GM23338 (cell line): ENCODE results near the gene CDH20. TPM values are rescaled to one million over a fixed set of nuclear protein-coding genes. Genes with fewer than 3 reads are reported as not detected.

ENCODE experiments used
- ATAC-seq: fragments of 200-7000 bp; cut with Tn5 transposase; 3 replicates; pipeline ENCODE4 v1.9.1; 2020
- DNase-seq: peaks from one replicate; pipeline ENCODE4 v3.0.0-alpha.2; 2015; ENCODE audit warnings: low spot score
- H2AFZ ChIP-seq: fragments of 200-600 bp; sonication (generic); 2 replicates; pipeline ENCODE4 v1.8.0; 2016; ENCODE audit warnings: antibody characterized with exemption, mild to moderate bottlenecking, moderate library complexity
- H3F3A ChIP-seq: fragments of 200-600 bp; sonication (generic); replicated peaks from 2 replicates; pipeline ENCODE4 v1.8.0; 2017; ENCODE audit warnings: antibody characterized with exemption, mixed run types, low read depth
- H3K27ac ChIP-seq: fragments of 200-600 bp; sonication (generic); 2 replicates; pipeline ENCODE4 v1.6.1; 2016; ENCODE audit warnings: low read depth
- H3K27me3 ChIP-seq: fragments of 200-600 bp; sonication (generic); 2 replicates; pipeline ENCODE4 v1.8.0; 2016; ENCODE audit warnings: mild to moderate bottlenecking, mixed run types, moderate library complexity; ENCODE audit not compliant: insufficient read depth
- H3K36me3 ChIP-seq: fragments of 200-600 bp; sonication (generic); 2 replicates; pipeline ENCODE4 v1.8.0; 2016; ENCODE audit warnings: mild to moderate bottlenecking; ENCODE audit not compliant: insufficient read depth
- H3K4me1 ChIP-seq: fragments of 200-600 bp; sonication (generic); 2 replicates; pipeline ENCODE4 v1.8.0; 2016; ENCODE audit warnings: mild to moderate bottlenecking, moderate library complexity; ENCODE audit not compliant: insufficient read depth
- H3K4me2 ChIP-seq: fragments of 200-600 bp; sonication (generic); 2 replicates; pipeline ENCODE4 v1.7.1; 2017; ENCODE audit warnings: mixed run types
- H3K4me3 ChIP-seq: fragments of 200-600 bp; sonication (generic); 2 replicates; pipeline ENCODE4 v1.6.1; 2016; ENCODE audit warnings: mixed run types
- H3K79me2 ChIP-seq: fragments of 200-600 bp; sonication (generic); replicated peaks from 2 replicates; pipeline ENCODE4 v1.8.0; 2017; ENCODE audit warnings: mild to moderate bottlenecking; ENCODE audit not compliant: insufficient read depth
- H3K9me2 ChIP-seq: fragments of 200-600 bp; sonication (generic); 2 replicates; pipeline ENCODE4 v1.8.0; 2017; ENCODE audit not compliant: insufficient read depth
- H4K20me1 ChIP-seq: fragments of 200-600 bp; sonication (generic); replicated peaks from 2 replicates; pipeline ENCODE4 v1.8.0; 2017; ENCODE audit warnings: mild to moderate bottlenecking; ENCODE audit not compliant: insufficient read depth
- H3K27ac Mint-ChIP-seq: 2 replicates; pipeline ENCODE4 v1.8.0; 2020; ENCODE audit warnings: inconsistent platforms, mild to moderate bottlenecking, moderate library complexity, mixed read lengths
- H3K27me3 Mint-ChIP-seq: 3 replicates; pipeline ENCODE4 v1.8.0; 2022; ENCODE audit warnings: low read depth, mild to moderate bottlenecking, moderate library complexity, mixed read lengths, inconsistent platforms; ENCODE audit not compliant: insufficient read depth, poor library complexity
- H3K36me3 Mint-ChIP-seq: 3 replicates; pipeline ENCODE4 v1.8.0; 2021; ENCODE audit warnings: low read depth, mild to moderate bottlenecking, inconsistent platforms, moderate library complexity, mixed read lengths
- H3K4me1 Mint-ChIP-seq: 3 replicates; pipeline ENCODE4 v1.8.0; 2020; ENCODE audit warnings: mild to moderate bottlenecking, inconsistent platforms, mixed read lengths
- H3K4me3 Mint-ChIP-seq: 3 replicates; pipeline ENCODE4 v1.8.0; 2021; ENCODE audit warnings: moderate library complexity, mild to moderate bottlenecking, inconsistent platforms, mixed read lengths
- H3K9me3 Mint-ChIP-seq: 3 replicates; pipeline ENCODE4 v1.8.0; 2020; ENCODE audit warnings: moderate library complexity, mild to moderate bottlenecking, inconsistent platforms, mixed read lengths
- CREB1 ChIP-seq: fragments of 250-450 bp; sonication (Bioruptor Pico); IDR thresholded peaks from 2 replicates; pipeline ENCODE4 v1.5.0; 2020; ENCODE audit warnings: low read depth, mild to moderate bottlenecking, moderate library complexity
- EZH2phosphoT487 ChIP-seq: fragments of 200-600 bp; sonication (generic); IDR thresholded peaks from one replicate; pipeline ENCODE4 v1.8.1; 2018; ENCODE audit warnings: antibody characterized with exemption; ENCODE audit not compliant: unreplicated experiment
- JUNB ChIP-seq: IDR thresholded peaks from one replicate; pipeline ENCODE4 v1.6.1; 2016; ENCODE audit warnings: antibody characterized with exemption; ENCODE audit not compliant: unreplicated experiment
- NANOG ChIP-seq: IDR thresholded peaks from 2 replicates; pipeline ENCODE4 v1.6.1; 2016; ENCODE audit warnings: antibody characterized with exemption, borderline replicate concordance
- POLR2AphosphoS5 ChIP-seq: IDR thresholded peaks from 2 replicates; pipeline ENCODE4 v1.6.1; 2016; ENCODE audit warnings: antibody characterized with exemption, low read depth
- STAT1 ChIP-seq: IDR thresholded peaks from one replicate; pipeline ENCODE4 v1.6.1; 2016; ENCODE audit warnings: antibody characterized with exemption; ENCODE audit not compliant: unreplicated experiment
- ZNF462 ChIP-seq: fragments of 250-450 bp; sonication (Bioruptor Pico); IDR thresholded peaks from 2 replicates; pipeline ENCODE4 v1.5.0; 2020; ENCODE audit warnings: mild to moderate bottlenecking, moderate library complexity
- polyA plus RNA-seq: library from polyadenylated mRNA; unstranded; fragments of >200 nt; fragmentation: Nextera tagmentation; extraction: Ambion mirVana; gene quantifications from 2 replicates; pipeline ENCODE4 v1.2.1, GENCODE V29; 2016
- total RNA-seq: library from RNA; depleted of rRNA; stranded (reverse); fragments of >200 nt; shearing (Covaris generic); gene quantifications from 2 replicates; pipeline ENCODE4 v1.2.3, GENCODE V29; 2014
- TF ChIP-seq, protein P1 (sequence below), 2 experiments: fragments of 200-600 bp in 1 of 2; sonication (generic) in 1 of 2; conservative IDR thresholded peaks; 2 replicates each; pipeline versions ENCODE4 v1.5.1 to v1.6.1; 2016 to 2017; ENCODE audit warnings: antibody characterized with exemption in 2 of 2, low read depth in 2 of 2, mild to moderate bottlenecking in 2 of 2, moderate library complexity in 1 of 2

CDH20 gene
- total and polyA plus RNA-seq, 2 experiments from 2014 or later: 1.0 TPM; not detected in 1

- no peak for TF ChIP-seq ZNF462 (CRISPR knock-in tag)
- no peak for TF ChIP-seq NANOG
- no peak for TF ChIP-seq STAT1
These were observed 238.9 kb downstream of the CDH20 start (continued) for GRCh38 chr18:61572084-61572655.

- Mint-ChIP-seq H3K9me3 (peaks cover 11% of the 10 kb centered on the region; the same call in 2 of the 3 replicates), H3K36me3 (peaks cover 3% of the 10 kb centered on the region; the same call in 2 of the 3 replicates), H3K27me3 (no peaks in the 10 kb centered on the region), H3K4me3 (no peak overlapping the region), H3K4me1 (peaks cover 11% of the 10 kb centered on the region), H3K27ac (no peak overlapping the region)
- DNase-seq: no peak
- Histone ChIP-seq H3F3A (no peaks in the 10 kb centered on the region), H3K79me2 (no peaks in the 10 kb centered on the region), H3K4me3 (no peak overlapping the region), H3K9me2 (peaks cover 19% of the 10 kb centered on the region), H3K4me2 (no peak overlapping the region), H4K20me1 (no peaks in the 10 kb centered on the region), H3K27ac (no peak overlapping the region), H3K27me3 (no peaks in the 10 kb centered on the region), H3K36me3 (no peaks in the 10 kb centered on the region), H3K4me1 (0 out of 2 replicates have a peak, but pooled peaks cover 5% of the 10 kb centered on the region), H2AFZ (no peak overlapping the region)
- ATAC-seq: no peak
- TF ChIP-seq CREB1 (CRISPR knock-in tag) (no peak), ZNF462 (CRISPR knock-in tag) (no peak), EZH2phosphoT487 (no peak), POLR2AphosphoS5 (no peak), JUNB (no peak)
- TF ChIP-seq, protein P1, sequence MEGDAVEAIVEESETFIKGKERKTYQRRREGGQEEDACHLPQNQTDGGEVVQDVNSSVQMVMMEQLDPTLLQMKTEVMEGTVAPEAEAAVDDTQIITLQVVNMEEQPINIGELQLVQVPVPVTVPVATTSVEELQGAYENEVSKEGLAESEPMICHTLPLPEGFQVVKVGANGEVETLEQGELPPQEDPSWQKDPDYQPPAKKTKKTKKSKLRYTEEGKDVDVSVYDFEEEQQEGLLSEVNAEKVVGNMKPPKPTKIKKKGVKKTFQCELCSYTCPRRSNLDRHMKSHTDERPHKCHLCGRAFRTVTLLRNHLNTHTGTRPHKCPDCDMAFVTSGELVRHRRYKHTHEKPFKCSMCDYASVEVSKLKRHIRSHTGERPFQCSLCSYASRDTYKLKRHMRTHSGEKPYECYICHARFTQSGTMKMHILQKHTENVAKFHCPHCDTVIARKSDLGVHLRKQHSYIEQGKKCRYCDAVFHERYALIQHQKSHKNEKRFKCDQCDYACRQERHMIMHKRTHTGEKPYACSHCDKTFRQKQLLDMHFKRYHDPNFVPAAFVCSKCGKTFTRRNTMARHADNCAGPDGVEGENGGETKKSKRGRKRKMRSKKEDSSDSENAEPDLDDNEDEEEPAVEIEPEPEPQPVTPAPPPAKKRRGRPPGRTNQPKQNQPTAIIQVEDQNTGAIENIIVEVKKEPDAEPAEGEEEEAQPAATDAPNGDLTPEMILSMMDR (conservative IDR thresholded peaks at IDR 0.05; ENCODE audit: low read depth in 2 of 2): no peak
These were observed 239.6 kb downstream of the CDH20 start for GRCh38 chr18:61572871-61573270.
